ENCODE measurements around the gene PLET1. TPM values are rescaled to one million over a fixed set of nuclear protein-coding genes. Genes with fewer than 3 reads are reported as not detected.

The PLET1 gene
- total and polyA plus RNA-seq, 9 of the 15 experiments (the other 6 are each of a cell fraction or from before 2014, with no cell fraction given) = not detected

DNA sequence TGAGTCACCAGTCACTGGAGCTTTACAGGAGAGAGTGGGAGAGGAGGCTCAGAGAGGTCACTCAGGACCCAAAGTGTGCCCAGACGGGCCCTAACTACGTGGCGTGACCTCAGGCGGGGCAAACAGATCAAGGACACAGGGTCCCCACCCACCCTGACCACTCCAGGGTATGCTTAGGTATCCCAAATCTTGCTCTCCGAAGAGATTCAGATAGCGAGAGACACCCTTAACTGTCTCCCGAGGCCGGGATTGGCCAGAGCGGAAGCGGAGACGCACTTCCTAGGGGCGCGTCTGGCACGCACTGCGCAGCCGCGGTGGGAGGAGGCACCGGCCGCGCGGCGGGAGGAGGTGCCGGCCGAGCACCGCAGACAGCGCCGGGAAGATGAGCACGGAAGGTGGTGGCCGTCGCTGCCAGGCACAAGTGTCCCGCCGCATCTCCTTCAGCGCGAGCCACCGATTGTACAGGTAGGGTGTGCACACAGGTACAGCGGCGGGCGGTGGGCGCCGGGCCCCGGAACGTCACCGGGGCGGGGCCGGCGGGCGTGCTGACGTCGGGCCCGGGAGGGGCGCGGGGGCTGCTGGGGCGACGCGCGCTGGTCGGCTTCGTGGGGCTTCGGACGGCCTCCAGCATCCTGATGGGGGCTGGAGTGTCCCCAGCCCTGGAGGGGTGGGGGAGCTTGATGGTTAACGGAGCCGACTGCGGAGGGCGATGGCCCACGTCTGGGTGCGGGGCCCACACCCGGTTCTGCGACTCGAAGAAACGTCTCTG, 34.4 kb downstream of the PLET1 start, which contains the start of gene PTS (continued):
- TF ChIP-seq HDAC3 (IDR thresholded peaks at IDR 0.05; ENCODE audit: borderline replicate concordance, partially characterized antibody) = no peak
- peak in 1 of 2 experiments; percentile 26; a peak in 1 of 4 replicates for TF ChIP-seq HDAC1 (IDR thresholded peaks at IDR 0.05)
- TF ChIP-seq EP400 (IDR thresholded peaks at IDR 0.05) = peak; percentile 70; the same call in 1 of the 2 replicates
- TF ChIP-seq KLF16 (IDR thresholded peaks at IDR 0.05) = no peak
- no peak for TF ChIP-seq MYNN (IDR thresholded peaks at IDR 0.05)
- TF ChIP-seq MYNN (CRISPR knock-in tag; IDR thresholded peaks at IDR 0.05) = no peak
- no peak for TF ChIP-seq ZNF518B (CRISPR knock-in tag; IDR thresholded peaks at IDR 0.05)
- TF ChIP-seq ZBTB2 (IDR thresholded peaks at IDR 0.05) = peak; percentile 69; the same call in 1 of the 2 replicates
- TF ChIP-seq ZNF143 (CRISPR knock-in tag; IDR thresholded peaks at IDR 0.05) = peak; percentile 54
- TF ChIP-seq SAP30 (IDR thresholded peaks at IDR 0.05; ENCODE audit: borderline replicate concordance, insufficient read depth, low read depth, low read length, poor library complexity, severe bottlenecking) = peak; percentile 61
- TF ChIP-seq MLX (CRISPR knock-in tag; conservative IDR thresholded peaks at IDR 0.05) = no peak
- no peak for TF ChIP-seq GTF3C2 (IDR thresholded peaks at IDR 0.05; ENCODE audit: borderline replicate concordance, extremely low read depth, insufficient read length)
- TF ChIP-seq KLF1 (tag; IDR thresholded peaks at IDR 0.05) = peak; percentile 74
- no peak for TF ChIP-seq ZNF354B (CRISPR knock-in tag; IDR thresholded peaks at IDR 0.05)
- peak; percentile 6; the same call in 1 of the 2 replicates for TF ChIP-seq HLTF (IDR thresholded peaks at IDR 0.05)
- no peak for TF ChIP-seq RBM15 (IDR thresholded peaks at IDR 0.05; ENCODE audit: insufficient read depth, low read length)
- peak; percentile 87 for TF ChIP-seq CREM (IDR thresholded peaks at IDR 0.05; ENCODE audit: low read depth)
- no peak for TF ChIP-seq SNIP1 (IDR thresholded peaks at IDR 0.05; ENCODE audit: low read depth)
- no peak for TF ChIP-seq GTF2E2 (tag; IDR thresholded peaks at IDR 0.05)
